Stimulated activated CD4-positive, alpha-beta T cell treated with anti-CD3 and anti-CD28 coated beads, Interleukin-12 subunit alpha, Interleukin-12 subunit beta, amount 100 ng/mL, for 4 hours (primary cell): Measurements from ENCODE around the gene GLB1L.
"Not testable (repeated sequence)": the region's sequence is repeated elsewhere in the genome, so short reads cannot be mapped to it uniquely, and the experiment has no call there.

ENCODE experiments used
- DNase-seq: peaks from one replicate; pipeline ENCODE4 v3.0.0-alpha.2; 2020

GLB1L gene

GRCh38 chr2:219204425-219205164, 40.6 kb downstream of the GLB1L start:
- no peak for DNase-seq

DNA sequence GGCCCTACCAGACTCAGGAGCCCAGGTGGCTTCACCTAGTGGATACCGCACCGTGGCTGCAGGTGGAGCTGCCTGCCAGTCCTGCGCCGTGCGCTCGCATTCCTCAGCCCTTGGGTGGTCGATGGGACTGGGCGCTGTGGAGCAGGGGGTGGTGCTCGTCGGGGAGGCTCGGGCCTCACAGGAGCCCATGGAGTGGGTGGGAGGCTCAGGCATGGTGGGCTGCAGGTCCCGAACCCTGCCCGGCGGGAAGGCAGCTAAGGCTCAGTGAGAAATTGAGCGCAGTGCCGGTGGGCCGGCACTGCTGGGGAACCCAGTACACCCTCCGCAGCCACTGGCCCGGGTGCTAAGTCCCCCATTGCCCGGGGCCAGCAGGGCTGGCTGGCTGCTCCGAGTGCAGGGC, 43.9 kb downstream of the GLB1L start:
- DNase-seq: not testable (repeated sequence)

DNA sequence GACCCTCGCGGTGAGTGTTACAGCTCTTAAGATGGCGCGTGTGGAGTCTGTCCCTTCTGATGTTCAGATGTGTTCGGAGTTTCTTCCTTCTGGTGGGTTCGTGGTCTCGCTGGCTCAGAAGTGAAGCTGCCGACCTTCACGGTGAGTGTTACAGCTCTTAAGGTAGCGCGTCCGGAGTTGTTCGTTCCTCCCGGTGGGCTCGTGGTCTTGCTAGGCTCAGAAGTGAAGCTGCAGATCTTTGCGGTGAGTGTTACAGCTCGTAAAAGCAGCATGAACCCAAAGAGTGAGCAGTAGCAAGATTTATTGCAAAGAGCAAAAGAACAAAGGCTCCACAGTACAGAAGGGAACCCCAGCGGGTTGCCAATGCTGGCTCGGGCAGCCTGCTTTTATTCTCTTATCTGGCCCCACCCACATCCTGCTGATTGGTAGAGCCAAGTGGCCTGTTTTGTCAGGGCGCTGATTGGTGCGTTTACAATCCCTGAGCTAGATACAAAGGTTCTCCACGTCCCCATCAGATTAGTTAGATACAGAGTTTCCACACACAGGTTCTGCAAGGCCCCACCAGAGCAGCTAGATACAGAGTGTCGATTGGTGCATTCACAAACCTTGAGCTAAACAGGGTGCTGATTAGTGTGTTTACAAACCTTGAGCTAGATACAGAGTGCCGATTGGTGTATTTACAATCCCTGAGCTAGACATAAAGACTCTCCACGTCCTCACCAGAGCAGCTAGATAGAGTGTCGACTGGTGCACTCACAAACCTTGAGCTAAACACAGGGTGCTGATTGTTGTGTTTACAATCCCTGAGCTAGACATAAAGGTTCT, 44.5 kb downstream of the GLB1L start:
- not testable (repeated sequence) for DNase-seq

GRCh38 chr2:219199470-219200211, 45.6 kb downstream of the GLB1L start:
- no peak for DNase-seq

DNA sequence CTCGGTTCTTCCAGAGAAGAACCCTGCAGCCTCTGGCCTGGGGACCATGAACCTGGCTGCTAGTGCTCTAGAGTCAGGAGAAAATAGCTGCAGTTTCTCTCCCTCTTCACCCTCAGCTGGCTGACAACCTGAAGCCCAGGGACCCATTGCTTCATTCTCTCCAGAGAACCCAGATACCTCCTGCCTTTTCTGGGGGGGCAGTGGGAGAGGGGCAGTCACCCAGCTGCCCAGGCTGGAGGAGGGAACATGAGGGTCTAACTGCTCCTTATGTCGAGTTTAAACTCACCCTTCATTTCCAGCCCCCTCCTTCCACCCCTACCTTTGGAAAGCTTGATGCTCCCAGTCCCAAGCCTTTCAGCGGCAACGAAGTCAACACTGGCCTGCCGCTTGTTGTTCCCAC, 46.3 kb downstream of the GLB1L start:
- no peak for DNase-seq

GRCh38 chr2:219197388-219197787, 47.9 kb downstream of the GLB1L start:
- DNase-seq: no peak

GRCh38 chr2:219186754-219187456, 58.3 kb downstream of the GLB1L start:
- no peak for DNase-seq
